ENCODE data around the gene USP50.

DNA sequence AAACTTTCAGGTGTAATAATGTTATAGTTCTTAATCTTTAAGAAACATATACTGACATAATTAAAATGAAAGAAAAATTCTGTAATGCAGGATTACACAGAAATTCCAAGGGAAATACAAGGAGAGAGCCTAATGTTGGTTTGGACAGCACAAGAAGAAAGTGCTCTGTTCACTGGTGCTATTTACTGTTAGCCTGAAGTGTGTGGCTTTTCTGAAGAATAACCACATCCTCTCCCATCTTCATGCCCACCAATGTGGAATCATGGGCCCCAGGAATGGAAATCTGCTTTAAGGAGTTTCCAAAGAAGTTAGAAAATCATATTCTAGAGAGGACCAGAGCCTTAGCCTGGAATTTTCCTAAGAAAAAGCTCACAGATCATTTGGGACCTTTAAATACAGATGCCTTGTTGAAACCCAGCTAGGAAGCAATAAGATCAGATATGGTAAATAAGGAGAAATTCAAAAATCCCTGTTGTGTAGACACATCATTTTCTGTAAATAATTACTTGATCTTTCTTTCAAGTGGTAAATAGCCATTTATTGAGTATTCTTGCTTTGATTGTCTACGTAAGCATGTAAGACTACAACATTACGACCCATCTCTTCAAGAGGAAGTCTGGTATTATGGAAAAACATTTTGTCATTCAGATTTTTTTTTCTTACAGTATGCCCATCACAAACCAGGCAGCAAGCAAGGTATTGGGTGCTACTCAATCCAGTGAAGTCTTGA lies 10.3 kb upstream of the USP50 start:
- TF ChIP-seq CTCF (IDR thresholded peaks at IDR 0.05): no peak
- no peak for TF ChIP-seq EP300 (IDR thresholded peaks at IDR 0.05)
